ENCODE measurements around the gene BTD.

DNA sequence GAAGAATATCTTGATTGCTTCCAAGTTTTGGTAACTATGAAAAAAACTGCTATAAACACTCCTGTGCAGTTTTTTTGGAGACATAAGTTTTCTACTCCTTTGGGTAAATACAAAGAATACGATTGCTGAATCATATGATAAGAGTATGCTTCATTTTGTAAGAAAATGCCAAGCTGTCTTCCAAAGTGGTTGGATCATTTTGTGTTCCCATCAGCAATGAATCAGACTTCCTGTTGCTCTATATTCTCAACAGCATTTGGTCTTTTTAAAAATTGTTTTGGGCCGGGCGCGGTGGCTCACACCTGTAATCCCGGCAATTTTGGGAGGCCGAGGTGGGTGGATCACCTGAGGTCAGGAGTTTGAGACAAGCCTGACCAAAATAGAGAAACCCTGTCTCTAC is 14.5 kb downstream of the BTD start:
- no peak for TF ChIP-seq CTCF (IDR thresholded peaks at IDR 0.05; ENCODE audit: insufficient read depth, low read depth, low read length)
- no peak for TF ChIP-seq EZH2 (IDR thresholded peaks at IDR 0.05; ENCODE audit: insufficient read depth, low read length)

Measured in astrocyte (in vitro differentiated cells and primary cell).